DOHH2 (cell line): Measurements from ENCODE around the gene PLS3.

Experiments used
- H3F3A ChIP-seq: fragments of 200-600 bp; sonication (generic), shearing (Covaris generic); 2 replicates; pipeline ENCODE4 v1.6.0; 2016; ENCODE audit warnings: antibody characterized with exemption, mild to moderate bottlenecking; ENCODE audit not compliant: control insufficient read depth, insufficient read depth
- H3K27ac ChIP-seq: fragments of 200-600 bp; sonication (generic); 2 replicates; pipeline ENCODE4 v1.5.1; 2014; ENCODE audit warnings: low read depth, mild to moderate bottlenecking, low read length, moderate library complexity
- H3K27me3 ChIP-seq: fragments of 200-600 bp; sonication (generic); 2 replicates; pipeline ENCODE4 v1.6.1; 2014; ENCODE audit warnings: mild to moderate bottlenecking, low read length, mixed read lengths; ENCODE audit not compliant: control insufficient read depth
- H3K36me3 ChIP-seq: fragments of 200-600 bp; sonication (generic); 2 replicates; pipeline ENCODE4 v1.6.1; 2014; ENCODE audit warnings: mild to moderate bottlenecking, low read length, moderate library complexity, mixed read lengths; ENCODE audit not compliant: control insufficient read depth
- H3K4me1 ChIP-seq: fragments of 200-600 bp; sonication (generic); 2 replicates; pipeline ENCODE4 v1.6.1; 2014; ENCODE audit warnings: mild to moderate bottlenecking, low read length, mixed read lengths; ENCODE audit not compliant: control insufficient read depth
- H3K4me2 ChIP-seq: fragments of 200-600 bp; sonication (generic); 2 replicates; pipeline ENCODE4 v1.6.0; 2014; ENCODE audit warnings: mild to moderate bottlenecking, low read length, moderate library complexity
- H3K4me3 ChIP-seq: fragments of 200-600 bp; sonication (generic); 2 replicates; pipeline ENCODE4 v1.5.1; 2014; ENCODE audit warnings: mild to moderate bottlenecking, low read length, mixed read lengths
- H3K79me2 ChIP-seq: fragments of 200-600 bp; sonication (generic); 2 replicates; pipeline ENCODE4 v1.6.1; 2014; ENCODE audit warnings: mild to moderate bottlenecking, low read length, mixed read lengths; ENCODE audit not compliant: control insufficient read depth
- H3K9me2 ChIP-seq: fragments of 200-600 bp; sonication (generic); replicated peaks from 2 replicates; pipeline ENCODE4 v1.6.1; 2014; ENCODE audit warnings: mild to moderate bottlenecking, low read length, mixed read lengths; ENCODE audit not compliant: control insufficient read depth
- H3K9me3 ChIP-seq: fragments of 200-600 bp; sonication (generic); 2 replicates; pipeline ENCODE4 v1.6.1; 2014; ENCODE audit warnings: antibody characterized with exemption, low read length, mixed read lengths; ENCODE audit not compliant: control insufficient read depth, insufficient read depth
- H4K20me1 ChIP-seq: fragments of 200-600 bp; sonication (generic); 2 replicates; pipeline ENCODE4 v1.6.0; 2014; ENCODE audit warnings: low read depth, mild to moderate bottlenecking, antibody characterized with exemption, low read length, moderate library complexity; ENCODE audit not compliant: control insufficient read depth, insufficient read depth
- EZH2phosphoT487 ChIP-seq: fragments of 200-600 bp; sonication (generic); IDR thresholded peaks from 2 replicates; pipeline ENCODE4 v1.6.1; 2017; ENCODE audit warnings: borderline replicate concordance, mild to moderate bottlenecking, antibody characterized with exemption, low read length, moderate library complexity, mixed read lengths
- TF ChIP-seq, protein P1 (sequence below): fragments of 200-600 bp; sonication (generic); IDR thresholded peaks from one replicate; pipeline ENCODE4 v1.5.1; 2014; ENCODE audit warnings: antibody characterized with exemption, mild to moderate bottlenecking, low read depth, low read length; ENCODE audit not compliant: poor library complexity, severe bottlenecking

Gene PLS3

DNA sequence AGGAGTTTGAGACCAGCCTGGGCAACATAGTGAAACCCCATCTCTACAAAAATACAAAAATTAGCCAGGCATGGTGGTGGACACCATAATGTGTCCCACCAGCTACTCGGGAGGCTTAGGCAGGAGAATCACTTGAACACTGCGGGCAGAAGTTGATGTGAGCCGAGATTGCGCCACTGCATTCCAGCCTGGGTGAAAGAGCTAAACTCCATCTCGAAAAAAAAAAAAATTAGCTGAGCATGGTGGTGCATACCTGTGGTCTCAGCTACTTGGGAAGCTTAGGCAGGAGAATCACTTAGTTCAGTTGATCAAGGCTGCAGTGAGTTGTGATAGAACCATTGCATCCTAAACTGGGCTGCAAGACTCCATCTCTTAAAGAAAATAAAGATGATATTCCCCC is 91.2 kb downstream of the PLS3 start:
- H3K27me3 ChIP-seq: no peaks in the 10 kb centered on the region
- H3K79me2 ChIP-seq: no peaks in the 10 kb centered on the region
- no peaks in the 10 kb centered on the region for H3K36me3 ChIP-seq
- H3K9me2 ChIP-seq: no peaks in the 10 kb centered on the region
- no peak overlapping the region for H3K4me3 ChIP-seq
- no peaks in the 10 kb centered on the region for H4K20me1 ChIP-seq
- no peak overlapping the region for H3K27ac ChIP-seq
- no peaks in the 10 kb centered on the region for H3F3A ChIP-seq
- TF ChIP-seq, protein P1, sequence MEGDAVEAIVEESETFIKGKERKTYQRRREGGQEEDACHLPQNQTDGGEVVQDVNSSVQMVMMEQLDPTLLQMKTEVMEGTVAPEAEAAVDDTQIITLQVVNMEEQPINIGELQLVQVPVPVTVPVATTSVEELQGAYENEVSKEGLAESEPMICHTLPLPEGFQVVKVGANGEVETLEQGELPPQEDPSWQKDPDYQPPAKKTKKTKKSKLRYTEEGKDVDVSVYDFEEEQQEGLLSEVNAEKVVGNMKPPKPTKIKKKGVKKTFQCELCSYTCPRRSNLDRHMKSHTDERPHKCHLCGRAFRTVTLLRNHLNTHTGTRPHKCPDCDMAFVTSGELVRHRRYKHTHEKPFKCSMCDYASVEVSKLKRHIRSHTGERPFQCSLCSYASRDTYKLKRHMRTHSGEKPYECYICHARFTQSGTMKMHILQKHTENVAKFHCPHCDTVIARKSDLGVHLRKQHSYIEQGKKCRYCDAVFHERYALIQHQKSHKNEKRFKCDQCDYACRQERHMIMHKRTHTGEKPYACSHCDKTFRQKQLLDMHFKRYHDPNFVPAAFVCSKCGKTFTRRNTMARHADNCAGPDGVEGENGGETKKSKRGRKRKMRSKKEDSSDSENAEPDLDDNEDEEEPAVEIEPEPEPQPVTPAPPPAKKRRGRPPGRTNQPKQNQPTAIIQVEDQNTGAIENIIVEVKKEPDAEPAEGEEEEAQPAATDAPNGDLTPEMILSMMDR: no peak
- no peak for TF ChIP-seq EZH2phosphoT487
- no peaks in the 10 kb centered on the region for H3K9me3 ChIP-seq
- no peaks in the 10 kb centered on the region for H3K4me1 ChIP-seq
- H3K4me2 ChIP-seq: no peak overlapping the region

DNA sequence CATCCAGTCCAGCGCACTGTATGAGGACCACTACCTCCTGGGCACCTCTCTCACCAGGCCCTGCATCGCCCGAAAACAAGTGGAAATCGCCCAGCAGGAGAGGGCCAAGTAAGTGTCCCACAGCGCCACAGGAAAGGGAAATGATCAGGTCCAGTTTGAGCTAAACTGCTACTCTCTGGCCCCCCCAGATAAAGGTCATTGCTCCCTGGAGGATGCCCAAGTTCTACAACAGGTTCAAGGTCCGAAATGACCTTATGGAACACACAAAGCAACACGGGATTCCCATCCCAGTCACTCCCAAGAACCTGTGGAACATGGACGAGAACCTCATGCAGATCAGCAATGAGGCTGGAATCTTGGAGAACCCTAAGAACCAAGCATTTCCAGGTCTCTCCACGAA is 104.1 kb downstream of the PLS3 start:
- no peak for TF ChIP-seq EZH2phosphoT487
- TF ChIP-seq, protein P1: no peak
- H3F3A ChIP-seq: no peaks in the 10 kb centered on the region
- no peaks in the 10 kb centered on the region for H3K27me3 ChIP-seq
- no peak overlapping the region for H3K27ac ChIP-seq
- no peaks in the 10 kb centered on the region for H3K4me1 ChIP-seq
- no peaks in the 10 kb centered on the region for H3K9me2 ChIP-seq
- H3K4me2 ChIP-seq: no peak overlapping the region
- H3K4me3 ChIP-seq: no peak overlapping the region
- no peaks in the 10 kb centered on the region for H3K9me3 ChIP-seq
- H3K79me2 ChIP-seq: no peaks in the 10 kb centered on the region
- H4K20me1 ChIP-seq: no peaks in the 10 kb centered on the region
- H3K36me3 ChIP-seq: no peaks in the 10 kb centered on the region

DNA sequence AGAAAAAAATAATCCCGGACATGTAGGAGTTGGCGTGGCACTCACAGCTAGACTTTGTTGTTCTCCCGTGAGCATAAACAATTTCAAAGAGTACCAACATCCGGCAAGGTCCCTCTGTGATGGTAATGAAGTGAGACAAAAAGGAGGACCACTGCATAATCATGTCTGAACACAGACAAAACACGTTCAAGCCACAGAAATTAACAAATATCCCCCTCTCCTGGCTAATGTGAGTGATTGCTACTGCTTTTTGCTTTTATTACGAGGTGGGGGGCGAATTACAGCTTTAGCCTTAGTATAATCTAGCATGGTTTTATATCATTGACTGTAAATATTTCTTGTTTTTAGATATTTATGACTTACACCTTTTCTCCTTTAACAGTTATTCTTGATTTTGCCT is 118.5 kb downstream of the PLS3 start:
- Histone ChIP-seq H3K4me1 (no peaks in the 10 kb centered on the region), H3K79me2 (no peaks in the 10 kb centered on the region), H4K20me1 (no peaks in the 10 kb centered on the region), H3K4me3 (no peak overlapping the region), H3F3A (no peaks in the 10 kb centered on the region), H3K36me3 (no peaks in the 10 kb centered on the region), H3K27me3 (no peaks in the 10 kb centered on the region), H3K9me2 (no peaks in the 10 kb centered on the region), H3K4me2 (no peak overlapping the region), H3K27ac (no peak overlapping the region), H3K9me3 (no peaks in the 10 kb centered on the region)
- TF ChIP-seq EZH2phosphoT487: no peak
- TF ChIP-seq, protein P1: no peak

DNA sequence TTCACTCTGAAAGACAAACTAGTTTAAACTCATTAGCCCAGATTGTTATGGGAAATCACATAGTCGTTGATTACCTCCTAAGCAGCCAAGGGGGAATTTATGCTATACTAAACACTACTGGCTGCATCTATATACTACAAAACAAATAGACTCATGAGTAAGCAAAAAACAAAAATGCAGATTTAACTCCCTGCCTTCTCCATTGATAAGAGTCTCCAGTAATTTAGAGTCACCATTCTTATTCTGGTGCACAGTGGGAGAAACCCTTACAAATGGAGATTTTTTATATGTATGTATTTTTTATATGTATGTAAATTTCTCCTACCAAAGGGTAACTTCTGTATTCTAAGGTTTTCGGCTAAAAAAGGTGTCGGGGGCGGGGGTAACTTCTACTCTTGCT is 126.6 kb downstream of the PLS3 start:
- Histone ChIP-seq H3K4me3 (no peak overlapping the region), H3K79me2 (no peaks in the 10 kb centered on the region), H3K9me2 (no peaks in the 10 kb centered on the region), H3K36me3 (no peaks in the 10 kb centered on the region), H3K27me3 (no peaks in the 10 kb centered on the region), H3K4me1 (no peaks in the 10 kb centered on the region), H3K4me2 (no peak overlapping the region), H3K27ac (no peak overlapping the region), H3K9me3 (no peaks in the 10 kb centered on the region), H4K20me1 (no peaks in the 10 kb centered on the region), H3F3A (no peaks in the 10 kb centered on the region)
- TF ChIP-seq EZH2phosphoT487: no peak
- TF ChIP-seq, protein P1: no peak
